NK-92 (cell line): ENCODE results near the gene SYCN.

Experiments
- DNase-seq: peaks from one replicate; lab custom pipeline; 2025; ENCODE audit not compliant: unreplicated experiment; lab: John Stamatoyannopoulos, UW

The SYCN gene

DNA sequence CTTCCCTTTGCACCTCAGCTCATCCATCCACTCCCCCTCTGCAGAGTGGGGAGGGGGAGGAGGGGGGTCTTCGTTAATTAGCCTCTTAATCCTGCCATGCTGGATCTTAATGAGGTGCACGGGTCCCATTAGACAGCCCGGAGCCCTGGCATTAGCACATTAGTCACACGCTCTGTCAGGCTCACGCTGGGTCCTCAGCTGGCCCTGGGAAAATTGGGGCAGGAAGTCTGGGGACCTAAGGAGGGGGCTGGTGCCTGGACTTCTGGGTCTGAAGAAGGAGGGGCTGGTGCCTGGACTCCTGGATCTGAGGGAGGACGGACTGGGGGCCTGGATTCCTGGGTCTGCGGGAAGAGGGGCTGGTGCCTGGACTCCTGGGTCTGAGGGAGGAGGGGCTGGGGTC is 7.7 kb downstream of the SYCN start:
- no peak for DNase-seq

DNA sequence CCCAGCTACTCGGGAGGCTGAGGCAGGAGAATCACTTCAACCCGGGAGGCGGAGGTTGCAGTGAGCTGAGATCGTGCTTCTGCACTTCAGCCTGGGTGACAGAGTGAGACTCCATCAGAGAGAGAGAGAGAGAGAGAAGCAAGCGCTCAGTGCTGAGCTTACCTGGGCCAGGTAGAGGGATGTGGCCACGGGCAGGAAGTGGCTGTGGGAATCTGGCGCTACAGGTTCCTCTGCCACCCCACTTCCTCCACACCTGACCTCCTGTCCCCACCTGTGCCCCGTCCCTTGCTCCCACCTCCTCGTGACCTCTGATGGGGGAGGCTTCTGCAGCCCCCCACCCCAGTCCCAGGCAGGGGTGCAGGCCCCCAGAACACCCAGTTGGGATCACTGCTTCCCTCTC is 8.3 kb downstream of the SYCN start:
- DNase-seq = no peak

DNA sequence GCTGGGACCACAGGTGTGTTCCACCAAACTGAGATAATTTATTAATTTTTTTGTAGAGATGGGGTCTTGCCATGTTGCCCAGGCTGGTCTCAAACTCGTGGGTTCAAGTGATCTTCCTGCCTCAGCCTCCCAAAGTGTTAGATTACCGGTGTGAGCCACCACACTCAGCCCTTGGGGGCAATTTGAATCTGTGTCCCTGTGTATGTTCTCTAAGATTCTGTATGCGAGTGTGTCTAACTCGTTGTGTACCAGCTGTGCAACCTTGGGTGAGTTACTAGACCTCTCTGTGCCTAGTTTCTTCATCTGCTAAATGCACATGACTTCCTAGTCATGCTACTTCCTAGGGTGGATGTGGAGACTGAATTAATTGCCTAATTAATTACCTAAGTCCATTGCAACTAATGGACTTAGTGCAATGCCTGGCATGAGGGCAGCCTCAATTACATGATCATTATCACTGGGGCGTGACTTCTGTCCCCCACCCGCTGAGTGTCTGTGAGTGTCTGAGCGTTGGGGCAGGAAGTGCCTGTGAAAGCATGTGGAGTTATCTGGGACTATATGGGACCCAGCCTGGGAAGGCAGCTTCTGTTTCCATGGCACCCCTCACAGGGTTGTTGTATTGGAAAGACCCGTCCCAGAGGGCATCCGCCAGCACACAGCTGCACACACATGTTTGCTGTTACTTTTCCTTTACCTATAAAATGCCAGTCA is 9.1 kb downstream of the SYCN start:
- no peak for DNase-seq

DNA sequence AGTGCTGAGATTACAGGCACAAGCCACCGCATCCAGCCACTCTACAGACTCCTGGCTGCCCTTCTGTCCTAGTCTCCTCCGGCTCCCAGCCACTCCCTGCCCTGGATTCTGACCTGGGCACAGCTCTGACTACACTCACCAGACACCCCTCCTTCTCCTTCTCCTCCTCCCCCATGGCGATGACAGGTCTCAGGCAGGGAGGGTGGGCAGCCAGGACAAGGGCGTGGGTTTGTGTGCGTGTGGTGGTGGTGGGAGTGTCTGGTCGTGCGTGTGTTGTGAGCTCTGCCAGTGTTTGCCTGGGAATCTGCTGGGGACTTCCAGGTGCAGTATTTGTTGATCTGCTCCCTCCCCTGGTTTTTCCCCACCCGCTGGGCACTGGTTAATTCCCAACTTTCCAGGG is 10.3 kb downstream of the SYCN start:
- DNase-seq = no peak

DNA sequence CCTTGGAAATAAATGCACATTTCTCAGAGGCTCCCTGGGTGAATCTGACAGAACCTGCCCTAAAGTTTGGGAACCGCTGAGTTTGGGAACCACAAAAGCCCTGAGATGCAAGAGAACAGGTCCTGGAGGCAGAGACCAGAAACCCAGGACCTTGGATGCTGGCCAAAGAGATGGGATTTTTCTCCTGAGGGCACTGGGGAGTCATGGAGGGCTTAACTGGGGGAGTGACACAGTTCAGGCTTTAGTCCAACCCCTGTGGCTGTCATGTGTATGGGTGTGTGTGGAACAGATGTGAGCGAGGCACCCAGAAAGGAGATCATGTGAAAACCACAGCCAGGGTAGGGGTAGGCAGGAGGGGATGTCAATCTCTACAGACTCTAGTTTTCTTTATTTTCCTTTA is 11.2 kb downstream of the SYCN start:
- DNase-seq = no peak

DNA sequence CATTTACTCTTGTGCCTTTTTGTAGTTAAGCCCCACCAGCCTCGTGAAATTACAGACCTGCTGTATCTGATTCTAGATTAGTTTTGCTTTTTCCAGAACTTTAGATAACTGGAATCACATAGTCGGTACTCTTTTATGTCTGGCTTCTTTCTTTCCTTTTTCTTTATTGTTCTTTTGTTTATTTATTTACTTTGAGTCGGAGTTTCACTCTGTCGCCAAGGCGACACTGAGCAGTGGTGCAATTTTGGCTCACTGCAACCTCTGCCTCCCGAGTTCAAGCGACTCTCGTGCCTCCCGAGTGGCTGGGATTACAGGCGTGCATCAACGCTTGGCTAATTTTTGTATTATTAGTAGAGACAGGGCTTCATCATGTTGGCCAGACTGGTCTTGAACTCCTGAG is 13.3 kb downstream of the SYCN start:
- DNase-seq = no peak

DNA sequence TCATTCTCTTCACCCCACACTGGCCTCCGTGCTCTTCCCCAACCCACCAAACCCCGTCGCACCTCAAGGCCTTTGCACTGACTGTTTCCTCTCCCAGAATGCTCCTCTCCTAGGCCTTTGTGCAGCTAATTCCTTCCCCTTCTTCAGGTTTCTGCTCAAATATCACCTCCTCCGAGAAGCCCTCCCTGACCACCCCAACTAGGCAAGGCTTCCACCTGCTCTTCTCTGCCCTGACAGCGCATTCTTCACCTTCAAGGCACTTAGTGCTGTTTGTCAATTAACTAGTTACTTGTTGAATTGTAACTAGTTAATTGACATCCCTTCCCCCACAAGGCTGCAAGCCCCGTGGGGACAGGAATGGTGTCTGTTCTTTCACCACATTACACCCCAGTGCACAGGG is 15.1 kb downstream of the SYCN start:
- DNase-seq = no peak

DNA sequence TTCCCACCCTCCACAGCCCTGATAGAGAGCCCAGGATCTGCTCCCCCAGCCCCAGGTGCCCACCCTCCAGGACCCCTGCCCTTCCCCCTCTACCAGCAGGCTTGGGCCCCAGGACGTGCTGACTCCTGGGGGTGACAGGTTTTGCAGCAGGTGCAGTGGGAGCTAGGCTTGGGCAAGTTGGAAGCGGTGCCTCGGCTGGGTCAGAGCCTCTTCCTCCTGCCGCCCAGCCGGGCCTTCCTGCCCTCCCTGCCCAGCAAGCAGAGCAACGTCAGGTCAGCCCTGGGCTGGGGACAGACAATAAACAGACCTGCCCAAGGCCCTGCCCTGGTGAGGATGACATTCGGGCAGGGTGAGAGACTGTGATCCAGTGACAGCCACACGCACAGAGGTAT is 16.5 kb downstream of the SYCN start:
- DNase-seq = no peak

DNA sequence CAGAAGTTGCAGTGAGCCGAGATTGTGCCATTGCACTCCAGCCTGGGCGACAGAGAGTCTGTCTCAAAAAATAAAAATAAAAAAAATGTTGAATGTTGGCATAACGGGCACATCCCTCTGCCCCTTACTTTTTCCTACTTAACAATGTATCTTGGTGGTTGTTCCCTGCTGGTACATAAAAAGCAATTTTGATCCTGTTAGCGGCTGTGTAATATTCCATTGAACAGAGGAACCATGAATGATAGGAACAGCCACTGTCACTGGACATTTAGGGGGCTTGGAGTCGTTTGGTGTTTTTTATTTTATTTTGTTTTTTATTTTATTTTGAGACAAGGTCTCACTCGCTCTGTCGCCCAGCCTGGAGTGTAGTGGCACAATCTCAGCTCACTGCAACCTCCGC is 17.7 kb downstream of the SYCN start:
- DNase-seq = no peak

DNA sequence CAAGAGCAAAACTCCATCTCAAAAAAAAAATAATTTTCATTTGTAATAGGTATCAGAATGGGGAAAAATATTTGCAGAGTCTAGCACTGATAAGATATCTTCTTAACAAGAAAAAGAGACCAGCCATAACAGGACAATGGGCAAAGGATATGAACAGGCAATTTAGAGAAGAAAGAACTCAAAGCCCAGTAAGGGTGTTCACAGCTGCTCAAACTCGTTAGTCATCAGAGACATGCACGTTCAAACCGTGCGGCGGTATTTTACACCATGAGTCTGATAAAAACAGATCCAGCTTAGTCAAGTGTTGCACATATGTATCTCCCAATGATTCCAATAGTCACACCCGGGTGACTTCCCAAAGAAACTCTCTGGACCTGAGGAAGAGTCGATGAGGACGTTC is 21.0 kb downstream of the SYCN start:
- no peak for DNase-seq

DNA sequence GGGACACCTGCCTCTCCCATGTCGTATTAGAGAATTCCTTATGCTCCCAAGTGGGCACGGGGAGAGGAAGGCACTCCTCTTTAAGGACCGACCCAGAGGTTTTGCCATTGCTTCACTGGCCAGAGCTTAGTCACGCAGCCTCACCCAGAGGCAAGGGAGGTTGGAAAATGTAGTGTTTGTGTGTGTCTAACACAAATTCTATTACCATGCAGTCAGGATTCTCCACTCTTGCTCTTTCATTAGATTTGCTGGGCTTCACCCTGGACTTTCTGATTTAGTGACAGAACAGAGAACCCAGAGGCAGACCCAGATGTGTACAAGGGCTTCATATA is 21.9 kb downstream of the SYCN start:
- DNase-seq = no peak

DNA sequence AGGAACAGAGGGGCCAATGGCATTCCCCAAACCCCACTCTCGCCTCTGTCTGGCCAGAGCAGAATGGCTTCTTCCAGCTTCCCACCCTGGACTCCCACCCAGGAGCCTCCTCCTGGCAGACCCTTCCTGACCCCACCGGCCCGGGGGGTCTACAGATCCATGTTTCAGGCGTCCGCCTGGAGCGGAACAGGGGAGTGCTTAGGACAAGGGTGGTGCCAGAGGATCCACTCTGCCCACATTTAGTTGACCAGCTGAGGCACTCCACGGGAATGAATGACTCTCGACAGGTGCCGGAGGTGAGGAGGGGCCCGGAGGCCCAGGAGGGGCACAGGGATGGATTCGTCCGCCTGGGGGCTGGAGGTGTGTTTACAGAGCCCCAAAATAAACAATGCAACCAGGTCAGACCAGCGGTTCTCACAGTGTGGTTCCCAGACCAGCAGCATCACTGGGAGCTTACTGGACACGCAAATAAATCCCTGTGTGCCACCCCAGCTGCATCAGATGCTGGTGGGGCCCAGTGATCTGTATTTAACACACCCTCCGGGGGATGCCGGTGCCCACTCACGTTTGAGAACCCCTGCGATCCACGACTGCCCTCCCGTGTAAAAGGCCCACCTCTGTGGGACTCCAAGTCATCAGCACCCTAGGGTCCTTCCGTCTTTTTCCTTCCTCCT is 22.4 kb downstream of the SYCN start:
- no peak for DNase-seq

DNA sequence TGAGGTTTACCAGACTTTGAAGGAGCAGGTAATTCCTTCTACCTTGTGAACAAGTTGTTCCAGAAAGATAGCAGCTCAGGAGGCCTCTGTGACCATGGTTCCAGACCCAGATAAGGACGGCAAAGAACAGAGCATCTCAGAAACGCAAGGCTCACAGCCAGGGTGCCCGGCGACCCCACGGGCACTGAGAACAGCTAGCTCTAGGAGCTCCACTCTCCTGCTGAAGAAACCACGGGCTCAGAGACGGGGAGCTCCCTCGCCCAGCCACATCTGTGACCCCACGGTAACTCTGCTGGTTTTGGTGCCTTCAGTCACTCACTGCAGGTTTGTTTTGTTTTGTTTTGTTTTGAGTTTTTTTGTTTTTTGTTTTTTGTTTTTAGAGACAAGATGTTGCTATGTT is 23.3 kb downstream of the SYCN start:
- no peak for DNase-seq

DNA sequence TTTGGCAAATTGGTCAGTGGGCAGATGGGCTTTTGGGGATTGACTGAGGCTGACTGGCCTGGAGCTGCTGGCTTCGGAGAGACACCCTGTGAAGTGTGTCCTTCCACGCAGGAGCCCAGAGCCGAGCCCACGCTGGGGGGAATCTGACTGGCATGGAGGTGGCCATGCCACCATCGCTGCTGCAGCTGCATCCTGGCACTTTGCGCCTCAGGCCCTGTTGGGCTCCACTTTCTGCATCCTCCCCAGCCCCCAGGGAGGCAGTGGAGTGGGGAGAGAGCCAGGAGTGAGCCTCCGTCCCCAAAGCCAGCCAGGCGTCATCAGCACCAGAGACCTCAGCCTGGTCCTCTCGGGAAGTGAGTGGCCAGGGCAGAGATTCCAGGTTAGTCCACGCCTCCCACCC is 24.3 kb downstream of the SYCN start:
- no peak for DNase-seq

DNA sequence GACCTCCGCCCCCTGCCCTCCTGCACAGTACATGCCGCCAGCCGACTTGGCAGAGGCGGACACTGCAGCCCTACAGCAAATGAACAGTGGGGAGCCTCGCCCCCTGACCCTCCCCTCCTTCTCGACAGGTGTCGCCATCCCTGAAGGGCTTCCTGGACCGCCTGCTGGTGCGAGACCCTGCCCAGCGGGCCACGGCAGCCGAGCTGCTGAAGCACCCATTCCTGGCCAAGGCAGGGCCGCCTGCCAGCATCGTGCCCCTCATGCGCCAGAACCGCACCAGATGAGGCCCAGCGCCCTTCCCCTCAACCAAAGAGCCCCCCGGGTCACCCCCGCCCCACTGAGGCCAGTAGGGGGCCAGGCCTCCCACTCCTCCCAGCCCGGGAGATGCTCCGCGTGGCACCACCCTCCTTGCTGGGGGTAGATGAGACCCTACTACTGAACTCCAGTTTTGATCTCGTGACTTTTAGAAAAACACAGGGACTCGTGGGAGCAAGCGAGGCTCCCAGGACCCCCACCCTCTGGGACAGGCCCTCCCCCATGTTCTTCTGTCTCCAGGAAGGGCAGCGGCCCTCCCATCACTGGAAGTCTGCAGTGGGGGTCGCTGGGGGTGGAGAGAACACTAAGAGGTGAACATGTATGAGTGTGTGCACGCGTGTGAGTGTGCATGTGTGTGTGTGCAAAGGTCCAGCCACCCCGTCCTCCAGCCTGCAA is 25.6 kb downstream of the SYCN start:
- no peak for DNase-seq

DNA sequence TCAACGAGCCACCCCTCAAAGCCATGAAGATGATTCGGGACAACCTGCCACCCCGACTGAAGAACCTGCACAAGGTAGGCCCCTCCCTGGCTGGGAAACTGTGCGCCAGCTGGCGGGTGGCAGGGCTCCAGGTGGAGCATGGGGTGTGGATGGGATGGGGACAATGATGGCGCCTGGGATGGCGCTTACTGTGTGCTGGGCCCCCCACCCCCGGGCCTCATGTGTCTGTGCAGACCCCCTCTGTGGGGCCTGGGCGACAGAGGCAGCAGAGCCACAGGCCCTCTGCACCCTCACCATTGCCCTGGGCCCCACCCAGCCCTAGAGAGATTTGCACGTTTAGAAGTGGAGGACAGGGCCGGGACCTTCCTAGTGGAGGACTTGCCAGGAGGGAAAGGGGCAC is 26.3 kb downstream of the SYCN start:
- DNase-seq = no peak

DNA sequence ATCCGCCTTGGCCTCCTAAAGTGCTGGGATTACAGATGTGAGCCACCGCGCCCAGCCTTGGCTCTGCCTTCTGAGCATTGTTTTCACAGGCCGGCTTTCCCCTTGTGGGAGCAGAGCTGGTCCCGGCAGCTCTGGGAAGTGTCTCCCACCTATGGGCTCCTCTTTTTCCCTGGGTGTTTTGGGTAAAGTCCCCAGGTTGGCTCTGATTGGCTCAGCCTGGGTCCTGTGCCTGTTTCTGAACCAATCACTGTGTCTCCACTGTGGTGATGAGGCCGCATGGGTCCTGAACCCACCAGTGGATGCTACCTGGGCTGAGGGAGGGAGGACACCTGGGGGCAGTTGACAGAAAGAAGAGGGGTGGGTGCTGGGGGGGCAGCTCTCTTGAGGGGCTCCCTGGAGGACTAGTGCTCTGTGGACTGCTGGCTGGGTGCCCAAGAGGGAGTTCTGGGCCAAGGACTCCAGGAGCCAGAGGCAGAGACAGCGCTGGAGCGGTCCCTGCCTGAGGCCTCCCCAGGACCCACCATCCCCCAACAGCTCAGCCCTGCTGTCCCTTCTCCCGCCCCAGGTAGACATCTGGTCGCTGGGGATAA is 26.9 kb downstream of the SYCN start:
- DNase-seq = no peak

DNA sequence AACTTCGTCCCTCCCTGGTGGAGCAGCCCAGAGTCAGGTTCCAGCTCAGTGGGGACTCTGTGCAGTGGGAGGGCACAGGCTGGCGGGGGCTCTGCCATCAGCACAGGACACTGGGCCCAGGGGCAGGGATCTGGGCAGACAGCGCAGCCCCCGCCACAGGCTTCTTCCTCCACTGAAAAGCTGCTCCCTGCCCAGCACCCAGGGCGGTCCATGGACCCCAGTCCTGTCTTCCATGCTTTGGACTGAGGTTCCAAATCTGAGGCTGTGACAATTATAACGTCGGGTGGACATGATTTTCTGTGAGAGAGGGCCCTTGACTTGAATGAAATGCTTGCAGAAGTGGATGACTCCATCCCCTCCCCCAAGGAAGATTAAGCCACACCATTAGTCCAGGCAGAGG is 28.5 kb downstream of the SYCN start:
- DNase-seq = no peak

DNA sequence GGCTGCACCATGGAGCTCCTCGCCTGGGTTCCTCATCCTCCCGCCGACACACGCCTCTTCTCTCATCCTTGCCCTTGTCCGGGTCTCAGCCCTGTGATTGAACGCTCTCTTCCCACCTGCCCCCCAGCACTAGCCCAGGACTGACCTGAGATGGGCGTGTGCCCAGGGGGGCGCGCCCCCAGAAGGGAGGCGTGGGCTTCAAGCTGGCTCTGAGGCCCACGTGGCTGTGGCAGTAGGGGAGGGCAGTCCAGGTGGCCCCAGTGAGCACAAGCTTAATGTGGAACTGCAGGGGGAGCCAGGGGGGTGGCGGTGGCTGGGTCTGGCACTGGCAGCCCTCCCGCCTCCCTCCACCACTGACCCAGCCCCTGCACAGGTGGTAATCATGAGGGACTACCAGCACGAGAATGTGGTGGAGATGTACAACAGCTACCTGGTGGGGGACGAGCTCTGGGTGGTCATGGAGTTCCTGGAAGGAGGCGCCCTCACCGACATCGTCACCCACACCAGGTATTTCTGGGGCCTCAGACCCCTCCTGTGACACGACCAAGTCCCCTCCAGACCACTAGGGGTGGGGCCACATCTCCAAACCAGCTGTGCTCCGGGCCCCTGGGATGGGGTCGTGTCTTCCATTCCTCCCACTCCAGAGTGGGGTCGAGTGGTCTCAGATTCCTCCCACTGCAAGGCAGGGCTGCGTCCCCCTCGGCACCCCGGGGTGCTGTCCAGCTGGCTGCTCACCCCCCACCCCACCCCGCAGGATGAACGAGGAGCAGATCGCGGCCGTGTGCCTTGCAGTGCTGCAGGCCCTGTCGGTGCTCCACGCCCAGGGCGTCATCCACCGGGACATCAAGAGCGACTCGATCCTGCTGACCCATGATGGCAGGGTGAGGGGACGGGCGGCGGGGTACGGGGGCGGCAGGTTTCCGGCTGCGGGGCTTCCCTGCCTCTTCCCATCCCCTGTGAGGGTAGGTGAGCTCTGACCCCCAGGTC is 29.2 kb downstream of the SYCN start:
- DNase-seq = no peak

DNA sequence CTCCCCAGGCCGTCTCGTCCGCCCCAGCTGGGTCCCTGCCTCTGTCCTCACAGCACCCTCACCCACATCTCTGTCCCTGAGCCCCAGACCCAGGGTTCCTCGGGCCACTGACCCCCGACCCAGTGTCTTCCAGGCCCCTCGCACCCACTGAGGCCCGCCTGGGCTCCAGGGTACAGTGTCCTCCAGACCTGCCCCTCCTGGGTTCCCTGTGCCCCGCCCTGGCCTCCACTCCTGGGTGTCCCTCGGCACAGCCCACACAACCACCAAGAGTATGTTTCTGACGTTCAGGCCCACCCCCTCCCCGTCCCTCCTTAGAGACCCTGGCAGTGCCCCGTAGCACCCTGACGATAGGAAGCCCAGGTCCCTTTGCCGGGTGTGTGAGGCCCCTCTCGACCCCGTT is 29.9 kb downstream of the SYCN start:
- DNase-seq = no peak

DNA sequence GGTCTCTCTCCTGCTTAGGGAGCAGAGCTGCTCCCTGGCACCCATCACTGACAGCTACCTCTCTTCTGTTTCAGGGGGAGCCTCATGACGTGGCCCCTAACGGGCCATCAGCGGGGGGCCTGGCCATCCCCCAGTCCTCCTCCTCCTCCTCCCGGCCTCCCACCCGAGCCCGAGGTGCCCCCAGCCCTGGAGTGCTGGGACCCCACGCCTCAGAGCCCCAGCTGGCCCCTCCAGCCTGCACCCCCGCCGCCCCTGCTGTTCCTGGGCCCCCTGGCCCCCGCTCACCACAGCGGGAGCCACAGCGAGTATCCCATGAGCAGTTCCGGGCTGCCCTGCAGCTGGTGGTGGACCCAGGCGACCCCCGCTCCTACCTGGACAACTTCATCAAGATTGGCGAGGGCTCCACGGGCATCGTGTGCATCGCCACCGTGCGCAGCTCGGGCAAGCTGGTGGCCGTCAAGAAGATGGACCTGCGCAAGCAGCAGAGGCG is 30.5 kb downstream of the SYCN start:
- no peak for DNase-seq
